Activated CD8-positive, alpha-beta memory T cell treated with anti-CD3 and anti-CD28 coated beads for 4 hours (primary cell): ENCODE data around the gene SDK2.
"Not testable (repeated sequence)": the region's sequence is repeated elsewhere in the genome, so short reads cannot be mapped to it uniquely, and the experiment has no call there.

Source experiments
- DNase-seq, 2 donors: peaks; one replicate each; pipeline ENCODE4 v3.0.0-alpha.2; 2020; ENCODE audit warnings: low read depth in 2 of 2

SDK2 gene

DNA sequence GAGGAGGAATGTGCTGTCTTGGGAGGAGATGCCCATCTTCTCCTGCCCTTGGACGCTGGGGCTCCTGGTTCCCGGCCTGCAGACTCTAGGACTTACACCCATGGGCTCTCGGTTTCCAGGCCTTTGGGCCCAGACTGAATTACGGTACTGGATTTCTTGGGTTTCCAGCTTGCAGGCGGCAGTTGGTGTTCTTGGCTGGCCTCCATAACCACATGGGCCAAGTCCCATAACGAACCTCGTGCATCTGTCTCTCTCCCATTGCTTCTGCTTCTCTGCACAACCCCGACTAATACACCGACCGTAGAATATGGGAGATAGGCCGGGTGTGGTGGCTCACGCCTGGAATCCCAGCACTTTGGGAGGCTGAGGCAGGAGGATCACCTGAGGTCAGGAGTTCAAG is 162.6 kb downstream of the SDK2 start:
- DNase-seq: no peak

DNA sequence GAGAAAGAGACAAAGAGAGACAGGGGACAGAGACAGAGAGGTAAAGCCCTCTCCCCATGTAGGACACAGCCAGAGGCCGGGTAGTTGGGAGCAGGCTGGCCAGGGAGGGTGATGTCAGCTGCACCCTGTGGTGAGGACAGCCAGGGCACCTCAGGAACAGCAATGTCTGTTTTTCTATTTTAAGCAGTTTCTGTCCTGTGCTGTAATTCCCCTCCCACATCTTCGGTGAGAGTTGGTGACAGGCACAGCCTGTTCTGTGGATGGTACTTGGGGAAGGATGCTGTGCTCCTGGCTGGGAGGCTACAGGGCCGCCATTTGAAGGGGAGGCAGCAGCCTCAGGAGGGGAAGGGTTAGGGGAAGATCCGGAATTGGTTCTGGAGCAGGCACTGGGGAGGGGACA is 163.5 kb downstream of the SDK2 start:
- no peak for DNase-seq

DNA sequence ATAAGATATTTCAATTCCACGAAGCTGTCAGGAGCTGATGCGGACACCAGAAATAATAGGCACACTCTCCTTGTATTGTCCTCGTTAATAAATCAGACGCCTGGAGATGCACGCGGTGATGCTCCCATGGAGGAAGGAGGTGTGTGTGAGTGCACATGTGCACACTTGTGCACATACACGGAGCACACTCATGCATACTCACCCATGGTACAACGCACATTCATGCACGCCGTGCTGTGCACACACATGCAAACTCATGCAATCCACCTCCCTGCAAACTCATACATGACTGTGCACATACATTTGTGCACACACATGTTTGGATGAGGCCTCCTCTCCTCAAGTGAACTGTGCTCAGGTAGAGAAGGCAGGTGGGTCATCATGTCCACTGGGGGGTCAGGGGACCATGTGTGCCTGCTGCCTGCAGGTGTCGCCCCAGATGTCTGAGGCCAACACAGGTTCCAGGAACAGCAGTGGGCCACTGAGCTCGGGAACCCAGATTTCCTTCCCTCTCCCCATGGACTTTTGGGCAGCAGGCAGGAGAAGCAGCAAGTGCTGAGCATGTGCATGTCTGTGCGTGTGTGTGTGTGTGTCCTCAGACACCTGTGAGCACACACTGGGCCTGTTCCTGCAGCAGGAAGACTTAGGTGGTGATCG is 165.3 kb downstream of the SDK2 start:
- DNase-seq: no peak

DNA sequence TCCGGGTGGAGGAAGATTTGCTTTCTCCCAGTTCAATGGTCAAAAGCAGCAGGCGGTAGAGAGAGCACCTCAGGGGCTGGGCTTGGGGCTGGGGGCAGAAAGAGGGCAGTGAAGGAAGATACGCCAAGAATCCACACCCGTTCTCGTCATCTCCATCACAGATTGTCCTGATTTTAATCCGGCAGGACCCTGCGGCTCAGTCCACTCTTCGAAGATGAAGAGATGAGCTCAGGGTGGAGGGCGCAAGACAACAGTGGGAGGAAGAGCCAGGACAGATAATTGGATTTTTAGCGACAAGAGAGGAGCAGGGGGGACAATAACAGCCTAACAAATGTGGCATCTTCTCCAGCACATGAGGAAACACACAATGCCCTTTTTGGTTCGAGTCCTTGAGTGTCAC is 165.9 kb downstream of the SDK2 start:
- no peak for DNase-seq

DNA sequence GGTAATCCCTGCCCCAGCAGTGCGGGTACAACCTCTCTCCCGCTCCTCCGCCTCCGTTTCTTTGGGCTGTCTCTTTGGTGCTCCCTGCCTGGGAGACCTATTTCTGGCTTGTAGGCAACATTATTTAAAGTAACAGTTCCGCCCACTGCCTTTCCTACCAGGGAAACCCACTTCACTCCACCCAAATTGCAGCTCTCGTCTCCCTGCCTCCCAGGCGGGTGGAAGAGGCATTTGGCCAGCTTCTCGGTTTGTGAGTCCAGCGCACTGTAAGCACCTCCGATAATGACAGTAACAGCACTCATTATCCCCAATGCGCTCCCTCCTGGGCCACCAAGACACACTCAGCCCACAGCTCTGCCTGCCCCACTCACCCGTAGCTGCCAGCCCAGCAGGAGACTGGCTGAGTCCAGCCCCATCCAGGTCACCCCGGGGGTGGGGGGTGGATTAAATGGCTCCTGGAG is 167.3 kb downstream of the SDK2 start:
- DNase-seq: no peak

DNA sequence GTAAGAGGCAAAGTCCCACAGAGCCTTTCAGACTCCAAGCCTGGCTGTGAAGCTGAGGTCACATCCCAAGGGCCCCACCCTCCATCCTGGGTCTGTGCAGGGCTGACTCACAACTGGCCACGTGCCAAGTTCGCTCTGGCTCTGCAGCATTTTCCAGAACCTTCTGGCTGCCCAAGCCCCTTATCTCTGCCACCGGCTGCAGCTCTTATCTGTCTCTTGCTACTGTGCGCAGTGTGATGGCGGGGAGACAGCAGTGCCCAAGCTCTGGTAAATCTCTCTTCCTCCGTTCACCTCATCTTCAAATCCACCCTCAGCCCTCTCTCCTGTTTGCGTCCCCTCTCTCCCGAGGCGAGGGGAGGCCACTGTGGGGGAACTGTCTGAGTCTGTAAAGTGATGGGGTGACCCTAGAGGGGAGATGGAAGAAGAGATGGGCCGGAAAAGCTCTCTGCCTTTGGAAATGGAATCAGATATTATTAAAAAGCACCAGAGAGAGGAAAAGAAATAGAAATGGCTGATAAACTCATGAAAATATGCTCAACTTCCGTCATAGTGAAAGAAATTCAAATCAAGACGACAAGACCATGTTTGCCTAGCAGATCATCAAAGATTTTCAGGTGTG is 169.8 kb downstream of the SDK2 start:
- DNase-seq: no peak

DNA sequence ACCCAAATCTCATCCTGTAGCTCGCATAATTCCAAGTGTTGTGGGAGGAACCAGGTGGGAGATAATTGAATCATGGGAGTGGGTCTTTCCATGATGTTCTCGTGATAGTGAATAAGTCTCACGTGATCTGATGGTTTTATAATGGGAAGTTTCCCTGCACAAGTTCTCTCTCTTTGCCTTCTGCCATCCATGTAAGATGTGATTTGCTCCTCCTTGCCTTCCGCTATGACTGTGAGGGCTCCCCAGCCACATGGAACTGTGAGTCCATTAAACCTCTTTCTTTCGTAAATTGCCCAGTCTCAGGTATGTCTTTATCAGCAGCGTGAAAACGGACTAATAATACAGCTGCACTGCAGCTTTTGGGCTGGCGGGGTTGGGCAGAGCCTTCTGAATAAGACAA is 171.5 kb downstream of the SDK2 start:
- DNase-seq: not testable (repeated sequence)

DNA sequence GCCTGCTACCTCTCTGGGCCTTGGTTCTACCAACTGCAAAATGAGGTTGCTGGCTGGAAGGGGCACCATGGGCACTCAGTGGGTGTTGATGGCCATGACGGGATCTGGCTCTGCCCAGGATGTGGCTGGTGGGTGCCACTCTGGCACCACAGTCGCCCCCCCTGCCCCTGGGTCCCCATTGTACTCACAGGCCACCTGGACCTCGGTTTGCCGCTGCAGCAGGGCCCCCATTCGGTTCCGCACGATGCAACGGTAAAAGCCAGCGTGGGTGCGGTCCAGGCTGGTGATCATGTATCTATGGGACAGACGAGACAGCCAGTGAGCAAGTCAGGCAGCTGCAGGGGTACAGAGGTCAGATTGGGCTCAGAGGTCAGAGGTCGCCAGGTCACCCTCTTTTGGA is 172.3 kb downstream of the SDK2 start:
- no peak for DNase-seq

DNA sequence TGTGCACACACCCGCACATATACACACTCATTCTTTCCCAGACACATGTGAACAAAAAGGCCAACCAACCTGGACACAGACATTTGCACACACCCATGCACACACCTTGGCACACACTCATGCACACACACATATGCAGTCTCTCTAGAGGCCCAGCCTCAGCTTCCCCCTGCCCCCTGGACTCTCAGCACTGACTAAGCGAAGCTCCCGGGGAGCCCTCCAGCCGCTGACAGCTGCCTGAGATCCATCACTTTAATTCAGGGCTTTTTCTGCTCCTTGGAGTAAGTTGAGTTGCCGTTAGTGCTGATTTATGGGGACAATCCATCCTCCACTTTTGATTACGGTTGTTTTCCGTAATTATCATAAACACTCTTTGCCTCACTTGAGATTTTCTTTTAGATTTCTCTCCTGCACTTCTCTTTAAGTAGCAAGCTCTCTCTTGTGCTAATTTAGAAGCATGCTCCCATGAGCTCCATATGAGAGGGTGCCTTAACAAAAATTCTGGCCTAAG is 173.9 kb downstream of the SDK2 start:
- no peak for DNase-seq

DNA sequence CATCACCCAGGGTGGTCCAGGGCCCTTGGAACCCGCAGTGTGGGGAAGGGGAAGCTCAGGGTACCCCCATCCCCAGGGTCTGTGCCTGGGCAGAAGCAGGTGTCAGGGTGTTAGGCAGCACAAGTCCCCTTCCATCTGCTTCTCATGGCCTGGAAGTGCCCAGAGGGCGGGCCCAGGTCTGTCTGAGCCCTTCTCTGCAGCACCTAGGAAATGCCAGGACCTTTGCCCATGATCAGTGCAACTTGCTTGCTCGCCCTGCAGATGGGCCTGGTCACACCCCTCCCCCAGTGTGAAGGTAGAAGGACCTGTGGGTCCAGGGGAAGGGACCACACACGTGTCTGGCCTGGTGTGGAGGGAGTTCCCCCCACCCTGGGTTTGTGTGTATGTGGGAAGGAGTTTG is 174.9 kb downstream of the SDK2 start:
- no peak for DNase-seq

DNA sequence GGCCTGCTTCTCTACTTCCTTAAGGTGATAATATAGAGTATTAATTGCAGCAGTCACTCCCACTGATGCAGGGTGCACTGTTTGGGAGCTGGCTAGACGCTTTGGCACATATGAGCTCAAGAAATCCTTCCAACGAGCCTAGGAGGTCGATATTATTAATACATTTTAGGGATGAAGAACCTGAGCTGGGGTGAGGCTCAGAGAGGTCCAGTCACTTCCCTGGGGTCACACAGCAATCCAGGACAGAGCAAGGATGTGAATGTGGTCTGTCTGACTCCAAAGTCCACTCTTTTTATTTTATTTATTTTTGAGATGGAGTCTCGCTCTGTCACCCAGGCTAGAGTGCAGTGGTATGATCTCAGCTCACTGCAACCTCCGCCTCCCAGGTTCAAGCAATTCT is 176.0 kb downstream of the SDK2 start:
- DNase-seq: no peak

DNA sequence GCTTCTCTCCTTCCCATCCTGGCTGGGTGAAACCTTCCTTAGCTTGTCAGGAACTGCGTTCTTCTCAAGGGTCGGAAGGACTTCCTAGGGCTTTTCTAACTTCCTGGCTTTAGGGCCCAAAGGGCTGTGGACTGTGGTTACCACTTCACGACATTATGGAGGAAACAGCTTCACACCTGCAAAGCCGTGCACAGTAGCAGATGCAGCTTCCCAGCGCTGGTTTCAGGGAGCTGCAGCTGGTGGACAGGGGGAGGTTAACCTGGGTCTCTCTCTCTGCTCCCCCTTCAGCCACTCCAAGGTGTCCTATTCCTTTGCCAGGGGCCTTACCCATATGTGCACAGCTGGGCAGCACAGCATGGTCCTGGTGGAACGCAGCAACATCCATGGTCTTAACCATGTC is 176.6 kb downstream of the SDK2 start:
- DNase-seq: no peak

DNA sequence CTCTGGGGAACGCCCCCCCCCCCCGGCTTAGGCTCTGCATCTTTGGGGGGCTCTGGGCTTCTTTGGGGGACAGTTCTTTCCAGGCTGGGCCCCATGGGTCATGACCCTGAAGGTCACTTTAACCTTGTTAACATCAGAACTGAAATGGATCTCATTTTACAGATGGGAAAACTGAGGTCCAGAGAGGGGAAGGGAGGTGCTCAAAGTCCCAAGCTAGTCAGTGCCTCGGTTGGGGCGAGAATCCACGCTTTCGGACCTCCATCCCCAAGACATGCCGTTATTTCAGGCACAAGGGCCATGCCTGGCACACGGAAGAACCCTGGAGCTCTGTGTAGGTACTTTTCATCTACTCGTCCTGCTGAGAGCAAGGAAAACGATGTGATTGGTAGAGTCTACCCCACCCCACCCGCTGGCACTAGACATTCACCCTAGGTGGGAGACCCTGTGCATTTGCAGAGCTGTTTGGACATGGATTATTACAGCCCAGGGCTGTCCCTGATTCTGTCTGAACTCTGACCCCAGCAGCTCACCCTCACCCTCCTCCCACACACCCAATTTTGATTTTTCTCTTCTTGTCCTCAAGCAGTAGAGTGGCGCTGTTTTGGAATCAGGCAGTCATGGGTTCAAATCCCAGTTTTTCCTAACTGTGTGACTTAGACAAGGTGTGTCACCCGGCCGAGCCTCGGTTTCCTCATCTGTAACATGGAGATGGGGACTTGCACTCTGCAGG is 177.4 kb downstream of the SDK2 start:
- DNase-seq: no peak

DNA sequence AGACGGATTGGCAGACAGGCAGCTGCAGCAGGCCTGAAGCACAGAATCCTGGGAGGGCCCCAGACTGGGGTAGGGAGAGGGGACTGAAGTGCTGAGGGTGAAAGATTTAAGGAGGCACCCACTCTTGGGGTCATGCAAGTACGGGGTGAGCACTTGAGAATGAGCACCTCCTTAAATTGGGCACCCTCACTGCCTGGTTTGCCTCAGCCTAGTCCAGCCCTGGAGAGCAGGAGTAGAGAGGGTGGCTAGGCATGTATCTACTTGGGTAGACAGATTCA is 178.4 kb downstream of the SDK2 start:
- no peak for DNase-seq

DNA sequence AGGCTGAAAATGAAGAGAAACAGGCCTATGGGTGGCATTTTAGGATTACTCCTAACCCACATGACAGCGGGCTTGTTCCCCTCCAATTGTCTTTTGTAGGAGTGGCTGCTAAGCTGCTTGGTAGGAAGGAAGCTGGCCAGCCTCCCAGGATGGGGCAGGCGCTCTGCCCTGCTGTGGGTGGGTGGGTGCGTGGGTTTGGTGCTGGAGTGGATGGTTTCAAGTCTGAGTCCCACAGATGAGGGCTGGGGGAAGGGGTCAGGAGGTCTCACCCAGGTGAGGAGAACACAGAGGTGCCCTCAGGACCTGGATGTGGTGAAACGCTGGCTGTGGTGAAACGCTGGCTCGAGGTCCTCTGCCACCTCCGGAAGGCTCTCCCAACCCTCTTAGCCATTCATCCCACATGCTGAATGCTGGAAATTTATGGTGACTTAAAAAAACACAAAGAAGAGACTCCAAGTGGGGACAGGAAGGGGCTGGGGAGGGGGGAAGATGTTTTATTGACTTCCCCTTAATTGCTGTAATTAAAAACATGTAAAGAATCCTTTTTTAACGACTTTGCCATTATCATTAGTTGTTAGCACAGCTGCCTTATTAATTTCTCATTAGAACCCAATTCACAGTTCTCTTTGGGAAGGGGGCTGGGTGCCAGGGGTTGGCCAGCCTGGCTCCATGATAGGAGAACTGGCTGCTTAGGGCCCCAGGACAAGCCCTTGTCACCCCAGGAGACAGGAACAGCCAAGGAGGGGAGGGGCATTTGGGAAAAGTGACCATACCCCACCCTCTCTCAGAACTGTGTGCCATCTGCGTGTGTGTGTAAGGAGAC is 178.9 kb downstream of the SDK2 start:
- DNase-seq: no peak

DNA sequence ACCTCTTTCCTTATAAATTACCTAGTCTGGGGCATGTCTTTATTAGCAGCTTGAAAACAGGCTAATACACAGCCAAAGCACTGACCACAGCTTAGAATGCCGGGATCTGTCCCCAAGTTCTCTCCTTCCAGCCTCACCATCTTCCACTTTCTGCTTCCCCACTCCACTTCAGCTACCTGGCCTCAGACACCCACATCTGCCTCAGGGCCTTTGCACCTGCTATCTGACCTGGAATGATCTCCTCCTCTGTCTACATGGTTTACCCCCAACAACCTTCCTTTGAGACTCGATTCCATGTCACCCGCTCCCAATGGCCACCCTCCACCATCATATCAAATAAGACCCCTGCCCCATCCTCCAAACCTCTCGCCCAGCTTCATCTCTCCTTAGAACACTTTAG is 179.8 kb downstream of the SDK2 start:
- DNase-seq: no peak

DNA sequence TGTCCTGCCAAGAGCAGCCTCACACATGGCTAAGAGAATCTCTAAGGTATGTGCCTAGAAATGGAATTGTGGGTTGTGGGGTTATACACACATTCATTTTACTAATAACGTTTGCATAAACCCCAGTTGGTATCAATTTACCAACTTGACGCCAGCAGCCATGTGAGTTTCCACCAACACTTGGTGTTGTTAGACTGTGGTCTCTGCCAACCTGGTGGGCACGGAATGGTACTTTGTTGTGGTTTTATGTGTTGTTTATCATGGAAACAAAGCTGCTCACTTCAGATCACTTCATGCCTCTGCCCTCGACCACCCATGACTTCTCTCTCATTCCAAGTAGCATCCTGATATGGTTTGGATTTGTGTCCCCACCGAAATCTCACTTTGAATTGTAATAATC is 180.4 kb downstream of the SDK2 start:
- DNase-seq: no peak

DNA sequence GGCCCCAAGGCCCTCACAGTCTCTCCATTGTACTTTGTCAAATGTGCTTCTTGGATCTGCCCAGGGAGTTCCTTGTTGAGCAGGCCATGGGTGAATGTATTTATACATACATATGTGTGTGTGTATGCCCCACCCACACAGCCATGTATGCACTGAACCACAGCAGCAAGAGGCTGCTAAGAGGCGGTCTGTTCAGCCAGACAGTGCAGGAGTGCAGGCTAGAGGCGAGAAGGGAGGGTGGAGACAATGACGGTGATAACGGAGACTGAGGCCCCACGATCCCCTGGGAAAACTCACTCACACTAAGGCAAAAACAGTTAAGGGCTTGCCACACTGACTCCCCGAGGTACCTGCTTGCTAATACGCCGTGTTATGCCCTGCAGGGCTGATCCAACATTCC is 181.4 kb downstream of the SDK2 start:
- DNase-seq: no peak

DNA sequence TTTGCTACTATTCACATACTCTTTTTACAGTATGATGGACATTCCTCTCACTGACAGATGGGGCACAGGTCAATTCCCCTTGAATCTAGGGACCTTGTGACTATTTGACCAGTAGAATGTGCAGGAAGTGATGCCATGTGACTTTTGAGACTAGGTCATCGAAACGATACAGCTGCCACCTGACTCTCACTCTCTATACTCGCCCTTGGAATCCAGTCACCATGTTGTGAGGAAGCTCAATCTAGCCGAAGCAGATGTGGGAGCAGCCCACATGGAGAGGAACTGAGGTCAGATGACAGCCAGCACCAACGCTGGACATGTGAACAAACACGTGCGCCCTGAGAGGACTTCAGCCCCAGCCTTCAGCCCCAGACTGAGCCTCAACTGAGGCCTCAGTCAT is 184.3 kb downstream of the SDK2 start:
- DNase-seq: no peak

DNA sequence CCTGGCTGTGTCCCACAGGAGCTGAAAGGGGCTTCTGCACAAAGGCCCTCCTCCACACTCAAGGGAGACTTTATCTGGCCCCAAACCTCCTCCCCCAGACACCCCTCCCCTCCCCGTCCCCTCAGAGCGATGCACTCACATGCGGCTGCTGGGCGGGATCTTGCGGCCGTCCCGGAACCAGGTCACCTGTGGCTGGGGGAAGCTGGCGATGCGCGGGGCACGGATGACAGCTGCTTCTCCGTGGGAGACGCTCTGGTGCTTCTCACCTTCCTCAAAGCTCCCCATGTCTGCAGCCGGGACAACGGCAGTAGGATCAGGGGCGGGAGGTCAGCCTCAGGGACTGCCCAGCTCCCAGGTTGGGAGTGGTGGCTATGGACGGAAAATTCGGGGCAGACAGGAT is 188.5 kb downstream of the SDK2 start:
- no peak for DNase-seq

DNA sequence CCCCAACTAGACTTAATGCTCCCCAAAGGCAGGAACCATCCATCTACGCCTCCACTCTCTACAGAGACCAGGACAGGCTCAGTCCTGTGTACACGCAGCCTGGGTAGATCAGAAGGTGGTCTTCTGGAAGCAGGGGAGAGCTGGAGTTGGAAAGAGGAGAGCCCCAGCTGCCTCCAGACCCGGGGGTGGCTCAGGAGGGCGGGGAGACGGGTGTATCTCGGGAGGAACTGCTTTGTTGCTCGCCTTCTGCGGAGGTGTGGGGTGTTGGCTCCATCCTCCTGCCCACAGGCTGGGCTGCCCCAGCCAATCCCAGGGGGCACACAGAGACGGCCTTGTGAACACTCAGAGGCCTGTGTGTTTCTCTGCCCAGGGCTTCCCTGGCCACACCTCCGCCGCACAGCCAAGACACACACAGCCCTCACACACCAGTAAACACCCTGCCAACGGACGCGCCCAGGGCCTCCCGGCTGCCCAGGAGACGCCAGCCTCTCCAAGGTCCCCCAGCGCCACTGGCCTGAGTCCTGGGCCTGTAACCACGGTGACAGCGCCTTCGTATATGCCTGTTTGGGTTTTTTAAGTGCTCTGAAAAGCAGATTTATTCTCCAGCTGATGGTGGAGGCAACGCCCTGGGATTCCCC is 189.1 kb downstream of the SDK2 start:
- DNase-seq: no peak

DNA sequence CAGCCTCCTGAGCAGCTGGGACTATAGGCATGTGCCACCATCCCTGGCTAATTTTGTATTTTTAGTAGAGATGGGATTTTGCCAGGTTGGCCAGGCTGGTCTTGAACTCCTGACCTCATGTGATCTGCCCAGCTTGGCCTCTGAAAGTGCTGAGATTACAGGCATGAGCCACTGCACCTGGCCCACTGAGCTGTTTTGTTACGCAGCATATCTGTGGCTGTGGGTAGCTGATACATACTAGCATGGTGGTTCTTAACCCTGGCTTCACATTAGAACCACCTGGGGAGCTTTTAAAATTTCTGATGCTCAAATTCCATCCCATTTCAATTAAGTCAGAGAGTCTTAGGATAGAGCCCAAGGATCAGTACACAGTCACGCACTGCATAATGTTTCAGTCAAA is 190.8 kb downstream of the SDK2 start:
- not testable (repeated sequence) for DNase-seq
